Activated CD4-positive, alpha-beta T cell treated with anti-CD3 and anti-CD28 coated beads, Interleukin-2, Interleukin-6, amounts not matched to agents 100 ng/mL and 50 ng/mL, durations not matched to agents 16 hours and 8 hours (primary cell): ENCODE results near the gene CCR4.
"Not testable (repeated sequence)": the region's sequence is repeated elsewhere in the genome, so short reads cannot be mapped to it uniquely, and the experiment has no call there.

Source experiments
- DNase-seq: peaks from one replicate; pipeline ENCODE4 v3.0.0-alpha.2; 2020

Gene CCR4

DNA sequence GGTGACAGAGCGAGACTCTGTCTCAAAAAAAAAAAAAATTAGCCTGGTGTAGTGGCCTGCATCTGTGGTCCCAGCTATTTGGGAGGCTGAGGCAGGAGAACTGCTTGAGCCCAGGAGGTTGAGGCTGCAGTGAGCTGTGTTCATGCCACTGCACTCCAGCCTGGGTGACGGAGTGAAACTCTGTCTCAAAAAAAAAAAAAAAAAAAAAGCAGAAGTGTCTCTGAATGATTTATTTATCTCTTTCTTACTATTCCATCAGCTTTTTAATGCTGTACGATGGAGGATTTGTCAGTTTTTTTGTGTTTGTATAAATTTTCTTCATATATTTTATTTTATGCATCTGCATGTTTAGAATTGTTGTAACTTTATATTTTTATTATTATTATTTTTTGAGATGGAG is 33.5 kb downstream of the CCR4 start:
- not testable (repeated sequence) for DNase-seq

DNA sequence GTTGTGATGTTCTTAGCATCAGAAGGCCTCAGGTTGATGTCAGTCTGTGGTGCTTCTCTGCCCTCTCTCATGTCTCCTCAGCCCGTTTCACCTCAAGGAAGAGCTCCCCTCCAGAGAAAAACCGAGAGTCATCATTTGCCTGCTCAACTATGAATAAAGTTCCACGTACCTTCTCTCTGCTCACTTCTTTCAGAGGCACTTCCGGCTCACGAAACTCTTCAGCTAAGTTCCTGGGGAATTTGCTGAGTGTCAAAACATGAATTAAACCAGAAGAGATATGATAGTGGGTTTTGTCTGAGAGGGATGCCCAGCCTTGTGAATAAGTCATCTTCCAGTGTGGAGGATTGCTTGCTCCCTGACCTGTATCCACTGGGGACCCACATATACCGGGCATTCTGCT is 37.7 kb downstream of the CCR4 start:
- peak; percentile 42 for DNase-seq

DNA sequence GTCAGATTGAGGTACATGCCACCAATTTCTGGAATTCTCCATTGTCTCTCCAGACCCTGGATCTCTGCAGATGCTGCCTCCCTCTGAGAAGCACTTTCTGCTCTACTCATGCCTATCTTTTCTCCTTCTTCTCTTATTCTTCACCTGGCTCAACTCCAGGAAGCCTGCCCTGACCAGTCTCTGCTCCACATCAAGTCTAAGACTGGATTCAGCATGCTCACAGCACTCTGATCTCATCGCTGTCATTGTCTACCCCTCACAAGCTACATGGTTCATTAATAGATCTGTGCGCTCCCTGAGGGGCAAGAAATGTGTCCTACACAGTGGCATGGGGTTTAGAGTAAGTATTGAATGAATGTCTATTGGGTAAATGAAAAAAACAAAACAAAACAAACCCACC is 38.7 kb downstream of the CCR4 start:
- no peak for DNase-seq

DNA sequence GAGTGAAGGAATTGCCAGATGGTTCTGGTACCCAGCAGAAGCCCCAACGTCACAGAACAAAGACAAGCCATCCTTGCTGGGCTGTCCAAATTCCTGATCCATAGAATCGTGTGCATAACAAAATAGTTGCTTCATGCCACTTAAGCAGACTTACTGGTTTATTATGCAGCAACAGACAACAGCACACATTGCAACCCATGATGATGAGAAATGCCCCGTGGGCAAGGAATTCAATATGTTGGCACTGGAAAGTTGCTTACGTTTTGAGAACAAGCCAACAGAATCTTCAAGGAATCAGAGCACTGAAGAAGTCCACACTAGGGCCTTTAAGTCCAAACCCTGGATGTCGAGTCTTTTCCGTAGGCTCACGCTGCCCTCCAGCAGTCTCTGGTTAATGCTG is 40.3 kb downstream of the CCR4 start:
- DNase-seq, result no peak

DNA sequence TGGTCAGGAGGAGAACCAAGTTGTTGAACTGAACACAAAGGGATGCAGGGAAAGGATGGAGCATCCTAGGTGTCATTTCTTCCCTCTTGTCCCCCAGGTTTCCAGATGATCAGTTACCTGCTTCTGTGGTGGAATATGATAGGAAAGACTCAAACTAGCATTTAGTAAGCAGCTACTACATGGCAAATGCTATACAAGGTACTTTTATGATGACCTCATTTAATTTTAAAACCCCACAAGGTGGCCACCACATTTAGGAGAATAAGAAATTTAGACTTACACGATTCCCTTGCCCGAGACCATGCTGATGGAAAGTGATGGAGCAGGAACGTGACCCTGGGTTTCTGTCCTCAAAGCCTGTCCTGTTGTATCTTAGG is 40.9 kb downstream of the CCR4 start:
- peak; percentile 30 for DNase-seq

DNA sequence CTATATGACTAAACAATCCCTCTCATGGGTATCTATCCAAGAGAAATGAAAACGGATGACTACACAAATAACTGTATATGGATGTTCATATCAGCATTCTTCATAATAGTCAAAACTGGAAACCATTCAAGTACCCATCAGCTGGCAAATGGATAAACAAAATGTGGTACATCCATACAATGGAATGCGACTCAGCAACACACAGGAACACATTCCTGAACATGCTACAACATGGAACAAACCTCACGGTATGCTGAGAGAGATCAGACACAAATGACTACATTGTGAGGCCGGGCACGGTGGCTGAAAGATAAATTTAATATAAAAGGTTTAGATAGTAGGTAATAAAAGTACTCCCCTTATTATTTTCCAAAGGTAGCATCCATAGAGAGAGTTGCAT is 42.6 kb downstream of the CCR4 start:
- peak; percentile 30 for DNase-seq

DNA sequence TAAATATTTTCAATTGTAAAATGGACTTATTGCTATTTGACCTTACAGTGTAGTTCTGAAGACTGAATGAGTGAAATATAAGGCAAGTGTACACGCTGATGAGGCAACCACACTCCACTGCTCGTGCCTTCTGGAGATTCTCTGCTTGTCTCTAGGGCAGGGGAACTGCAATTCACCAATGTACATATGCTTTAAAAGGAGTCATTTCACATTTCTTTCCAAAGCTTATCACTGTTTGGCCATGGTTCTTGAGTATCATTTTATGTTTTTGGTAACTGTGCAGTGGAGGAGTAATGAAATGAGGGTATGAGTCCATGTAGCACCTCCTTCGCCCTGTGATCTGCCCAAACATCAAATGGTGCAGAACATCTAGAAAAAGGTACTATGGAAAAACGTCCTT is 43.7 kb downstream of the CCR4 start:
- DNase-seq, result peak; percentile 38

DNA sequence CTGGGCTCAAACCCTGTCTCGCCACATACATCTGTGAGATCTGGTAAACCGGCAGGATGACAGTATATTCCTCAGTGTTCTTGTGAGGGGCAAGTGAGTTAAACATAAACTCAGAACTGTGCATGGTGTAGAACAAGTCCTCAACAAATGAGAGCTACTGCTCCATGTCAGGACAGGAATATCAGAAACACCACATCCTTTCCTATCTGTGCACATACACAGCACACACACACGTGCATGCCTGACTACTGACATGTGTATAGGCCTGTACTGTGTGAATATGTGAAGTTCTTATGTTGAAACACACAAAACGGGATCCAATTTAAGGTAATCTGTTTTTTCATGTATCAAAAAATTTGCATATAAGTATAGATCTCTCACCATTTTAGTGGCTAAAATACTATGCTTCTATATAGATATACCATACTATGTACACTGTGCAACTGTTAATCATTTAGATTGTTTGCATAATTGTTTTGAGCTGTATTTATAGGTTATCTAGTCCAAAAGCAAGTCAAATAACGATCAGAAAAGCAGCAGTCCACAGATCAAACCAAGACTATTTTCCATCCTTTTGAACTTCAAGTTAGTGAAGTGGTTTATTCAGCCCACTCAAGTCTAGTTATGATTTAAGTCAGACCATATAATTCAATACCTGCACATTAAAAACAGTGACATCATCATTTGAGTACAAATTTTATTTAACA is 44.8 kb downstream of the CCR4 start:
- peak; percentile 60 for DNase-seq

DNA sequence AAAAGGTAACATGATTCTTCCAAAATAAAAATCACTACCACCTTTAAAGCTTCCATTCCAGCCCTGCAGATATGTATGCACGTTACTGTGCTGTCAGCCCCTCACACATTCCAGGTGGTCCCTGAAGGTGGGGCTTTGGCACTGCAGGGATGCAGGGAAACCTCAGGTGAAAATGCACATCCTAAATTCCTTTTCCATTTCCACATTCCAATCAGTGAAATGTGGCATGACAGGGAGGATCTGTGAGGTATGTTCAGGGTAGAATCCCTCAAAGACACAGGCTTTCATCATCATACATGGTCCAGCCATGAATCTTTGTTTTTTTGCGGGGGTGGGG is 45.3 kb downstream of the CCR4 start:
- DNase-seq, result no peak

DNA sequence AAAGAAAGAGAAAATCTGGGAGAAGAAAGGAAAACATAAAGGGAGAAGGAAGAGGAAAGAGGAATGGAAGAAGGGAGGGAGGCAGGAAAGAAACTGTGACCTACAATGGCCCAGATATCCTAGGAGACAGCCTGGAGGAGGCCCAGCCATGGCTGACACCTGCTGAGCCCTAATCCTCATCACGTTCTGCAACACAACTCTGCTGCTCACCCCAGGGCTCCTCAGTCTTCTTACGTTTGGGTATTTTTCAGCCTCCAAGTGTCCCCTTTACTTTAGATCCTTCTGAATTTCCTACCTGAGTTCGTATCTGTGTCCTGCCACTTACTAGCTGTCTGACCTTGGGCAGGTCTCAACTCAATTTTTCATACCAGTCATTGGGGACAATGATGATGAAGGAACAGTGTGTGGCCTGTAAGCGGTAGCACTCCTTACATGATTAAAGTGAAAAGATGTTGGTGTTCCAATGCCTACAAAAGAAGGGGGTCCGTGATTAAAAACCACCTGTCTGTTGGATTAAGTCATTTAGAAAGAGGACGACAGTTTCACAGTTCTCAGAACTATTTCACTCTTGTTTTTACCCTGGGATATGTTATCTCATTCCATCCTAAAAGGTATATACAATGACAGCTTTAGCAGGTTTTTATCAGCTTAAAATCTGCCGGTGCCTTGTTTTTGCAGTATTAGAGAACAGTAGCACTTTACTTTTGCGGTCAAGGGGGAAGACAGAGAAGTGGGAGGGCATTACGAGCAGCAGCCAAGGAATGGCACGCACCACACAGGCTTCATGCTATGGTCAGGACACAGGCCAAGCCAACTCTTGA is 47.4 kb downstream of the CCR4 start:
- peak; percentile 87 for DNase-seq

DNA sequence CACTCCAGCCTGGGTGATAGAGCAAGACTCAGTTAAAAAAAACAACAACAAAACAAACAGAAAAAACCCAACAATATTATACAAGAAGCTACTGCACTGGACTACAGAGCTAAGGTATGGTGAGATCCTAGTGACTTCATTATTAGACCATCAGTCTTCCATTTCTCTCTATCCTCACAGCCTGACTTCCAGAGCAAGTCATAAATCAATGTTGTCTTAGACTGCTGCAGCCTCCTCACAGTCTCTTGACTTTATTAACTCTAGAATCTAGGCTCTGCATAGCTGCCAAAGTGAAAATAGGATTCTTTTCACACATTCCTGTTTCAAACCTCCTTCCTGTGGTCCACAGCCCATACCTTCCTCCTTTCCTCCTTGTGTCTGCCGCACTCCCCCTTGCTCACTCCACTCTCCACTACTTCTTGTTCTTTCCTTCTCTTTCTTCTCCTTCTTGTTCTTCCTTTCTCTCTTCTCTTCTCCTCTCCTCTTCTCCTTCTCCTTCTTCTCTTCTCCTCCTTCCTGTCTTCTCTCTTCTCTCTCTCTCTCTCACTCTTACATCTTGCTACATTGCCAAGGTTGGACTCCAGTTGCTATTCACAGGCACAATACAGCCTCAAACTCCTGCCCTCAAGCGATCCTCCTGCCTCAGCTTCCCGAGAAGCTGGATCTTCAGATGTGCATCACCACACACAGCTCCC is 49.4 kb downstream of the CCR4 start:
- no peak for DNase-seq

DNA sequence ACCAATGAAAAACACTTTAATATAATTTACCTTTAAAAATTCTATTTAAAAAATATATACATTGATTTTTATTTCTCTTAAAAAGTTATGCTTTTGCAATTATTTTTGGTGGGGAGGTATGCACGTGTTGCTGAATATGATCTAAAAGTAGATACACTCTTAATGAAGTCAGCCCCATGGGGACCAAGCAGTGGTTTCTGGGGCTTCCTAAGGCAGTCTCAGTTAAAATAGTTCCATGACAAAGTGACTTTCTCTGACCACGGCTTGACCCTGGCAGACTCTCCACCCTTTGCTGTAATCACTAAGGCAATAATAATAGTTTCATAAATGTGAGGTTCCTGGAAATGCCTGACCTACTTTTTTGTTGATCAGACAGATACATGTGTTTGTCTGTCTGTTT is 50.4 kb downstream of the CCR4 start:
- peak; percentile 56 for DNase-seq

DNA sequence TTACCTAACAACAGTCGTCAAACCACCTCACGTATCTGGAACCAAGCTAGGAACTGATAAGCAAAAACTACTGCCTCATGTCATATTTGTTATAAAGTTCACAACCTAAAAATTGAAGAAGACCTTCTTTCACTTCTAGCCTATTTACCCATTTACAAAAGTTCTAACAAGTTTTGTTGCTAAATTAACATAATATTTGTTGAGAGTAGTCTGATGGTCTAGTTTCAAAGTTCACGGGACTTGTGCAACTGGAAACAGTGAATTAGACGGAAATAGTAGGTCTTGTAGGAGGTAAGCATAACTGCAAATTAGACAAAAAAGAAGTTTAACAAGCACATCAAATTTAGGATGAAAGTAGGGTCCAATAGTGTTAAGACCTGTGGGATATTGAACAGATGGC is 51.9 kb downstream of the CCR4 start:
- no peak for DNase-seq

DNA sequence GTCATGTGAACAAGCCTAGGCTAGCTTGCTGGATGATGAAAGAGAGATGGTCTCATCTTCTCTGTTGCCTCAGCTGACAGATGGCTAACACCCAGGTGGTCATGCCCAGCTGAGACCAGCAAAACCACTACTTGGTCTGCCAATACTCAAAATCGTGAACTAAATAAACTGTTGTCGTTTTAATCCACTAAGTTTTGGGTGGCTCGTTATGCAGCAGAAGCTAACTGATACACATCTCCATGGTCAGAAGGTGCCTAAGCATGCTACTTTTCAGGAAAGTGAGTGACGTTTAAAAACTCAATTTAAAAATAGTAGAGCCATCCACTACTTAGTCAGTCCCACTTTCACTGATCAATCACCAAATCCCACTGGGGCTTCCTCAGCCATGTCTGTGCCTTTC is 52.8 kb downstream of the CCR4 start:
- DNase-seq, result no peak

DNA sequence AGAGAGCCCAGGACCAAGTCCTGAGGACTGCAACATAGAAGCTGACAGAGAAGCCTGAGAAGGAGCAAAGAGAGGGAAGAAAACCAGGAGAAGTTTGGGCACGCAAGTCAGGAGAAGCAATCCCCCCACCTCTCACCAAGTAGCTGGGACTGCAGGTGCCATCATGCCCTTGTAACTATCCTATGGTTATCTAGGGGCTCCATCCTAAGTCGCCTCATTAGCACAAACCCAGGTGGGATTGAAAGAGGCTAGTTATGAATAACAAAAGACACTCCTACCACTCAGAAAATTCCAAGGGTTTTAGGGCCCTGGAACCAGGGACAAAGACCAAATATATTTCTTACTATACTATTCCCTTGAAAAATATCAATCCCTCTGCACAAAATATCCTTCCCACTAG is 53.5 kb downstream of the CCR4 start:
- DNase-seq, result no peak
